NB4 (cell line): ENCODE measurements around the gene TRMT11.
A peak's percentile ranks its signal among the peaks of the same experiment; 100 is the strongest.

Experiments used
- MYC ChIP-seq: IDR thresholded peaks from 2 replicates; pipeline ENCODE4 v1.6.1; 2011; ENCODE audit warnings: low read depth, low read length
- POLR2A ChIP-seq: IDR thresholded peaks from 2 replicates; pipeline ENCODE4 v1.6.1; 2011; ENCODE audit warnings: mild to moderate bottlenecking; ENCODE audit not compliant: insufficient read length; ENCODE audit errors: extremely low read depth
- TF ChIP-seq, protein P1 (sequence below): IDR thresholded peaks from one replicate; pipeline ENCODE4 v1.5.1; 2012; ENCODE audit warnings: low read depth, low read length
- TF ChIP-seq, protein P2 (sequence below): IDR thresholded peaks from 2 replicates; pipeline ENCODE4 v1.6.1; 2011; ENCODE audit warnings: low read depth, low read length

DNA sequence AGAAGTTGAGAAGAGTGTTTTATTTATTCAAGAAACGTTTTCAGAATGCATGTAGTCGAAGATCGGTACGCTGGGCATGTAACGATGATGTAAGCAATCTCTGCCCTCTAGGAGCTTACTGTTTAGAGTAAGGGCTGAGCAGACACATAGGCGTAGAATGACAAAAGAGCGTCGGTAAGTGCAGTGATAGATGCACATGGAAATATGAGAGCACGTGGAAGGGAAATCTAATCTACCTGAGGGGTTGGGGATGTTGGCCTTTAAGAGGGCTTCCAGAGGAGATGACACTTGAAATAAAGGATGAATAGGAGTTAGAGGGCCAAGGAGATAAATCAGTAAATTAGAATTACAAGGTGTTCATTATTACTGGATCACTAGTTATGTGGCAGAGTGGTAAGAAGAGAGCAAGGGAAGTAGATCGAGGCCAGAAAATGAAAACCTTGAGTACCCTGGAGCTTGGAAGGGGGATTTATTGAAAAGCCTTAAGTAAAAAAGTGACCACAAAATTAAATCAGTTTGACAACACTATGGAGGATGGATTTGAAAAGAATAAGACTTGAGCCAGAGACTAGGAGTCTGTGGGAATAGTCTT is 782 bp downstream of the TRMT11 start:
- TF ChIP-seq, protein P1, sequence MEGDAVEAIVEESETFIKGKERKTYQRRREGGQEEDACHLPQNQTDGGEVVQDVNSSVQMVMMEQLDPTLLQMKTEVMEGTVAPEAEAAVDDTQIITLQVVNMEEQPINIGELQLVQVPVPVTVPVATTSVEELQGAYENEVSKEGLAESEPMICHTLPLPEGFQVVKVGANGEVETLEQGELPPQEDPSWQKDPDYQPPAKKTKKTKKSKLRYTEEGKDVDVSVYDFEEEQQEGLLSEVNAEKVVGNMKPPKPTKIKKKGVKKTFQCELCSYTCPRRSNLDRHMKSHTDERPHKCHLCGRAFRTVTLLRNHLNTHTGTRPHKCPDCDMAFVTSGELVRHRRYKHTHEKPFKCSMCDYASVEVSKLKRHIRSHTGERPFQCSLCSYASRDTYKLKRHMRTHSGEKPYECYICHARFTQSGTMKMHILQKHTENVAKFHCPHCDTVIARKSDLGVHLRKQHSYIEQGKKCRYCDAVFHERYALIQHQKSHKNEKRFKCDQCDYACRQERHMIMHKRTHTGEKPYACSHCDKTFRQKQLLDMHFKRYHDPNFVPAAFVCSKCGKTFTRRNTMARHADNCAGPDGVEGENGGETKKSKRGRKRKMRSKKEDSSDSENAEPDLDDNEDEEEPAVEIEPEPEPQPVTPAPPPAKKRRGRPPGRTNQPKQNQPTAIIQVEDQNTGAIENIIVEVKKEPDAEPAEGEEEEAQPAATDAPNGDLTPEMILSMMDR = no peak
- TF ChIP-seq, protein P2, sequence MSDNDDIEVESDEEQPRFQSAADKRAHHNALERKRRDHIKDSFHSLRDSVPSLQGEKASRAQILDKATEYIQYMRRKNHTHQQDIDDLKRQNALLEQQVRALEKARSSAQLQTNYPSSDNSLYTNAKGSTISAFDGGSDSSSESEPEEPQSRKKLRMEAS = peak; percentile 82
- TF ChIP-seq POLR2A (no peak), MYC (peak; percentile 18; the same call in 1 of the 2 replicates)
